Measurements from ENCODE around the gene PLEKHA1. TPM values are rescaled to one million over a fixed set of nuclear protein-coding genes. Genes with fewer than 3 reads are reported as not detected.

Gene PLEKHA1
- polyA plus RNA-seq, 4 donors: 37.4 to 102 (median 96.2) TPM

DNA sequence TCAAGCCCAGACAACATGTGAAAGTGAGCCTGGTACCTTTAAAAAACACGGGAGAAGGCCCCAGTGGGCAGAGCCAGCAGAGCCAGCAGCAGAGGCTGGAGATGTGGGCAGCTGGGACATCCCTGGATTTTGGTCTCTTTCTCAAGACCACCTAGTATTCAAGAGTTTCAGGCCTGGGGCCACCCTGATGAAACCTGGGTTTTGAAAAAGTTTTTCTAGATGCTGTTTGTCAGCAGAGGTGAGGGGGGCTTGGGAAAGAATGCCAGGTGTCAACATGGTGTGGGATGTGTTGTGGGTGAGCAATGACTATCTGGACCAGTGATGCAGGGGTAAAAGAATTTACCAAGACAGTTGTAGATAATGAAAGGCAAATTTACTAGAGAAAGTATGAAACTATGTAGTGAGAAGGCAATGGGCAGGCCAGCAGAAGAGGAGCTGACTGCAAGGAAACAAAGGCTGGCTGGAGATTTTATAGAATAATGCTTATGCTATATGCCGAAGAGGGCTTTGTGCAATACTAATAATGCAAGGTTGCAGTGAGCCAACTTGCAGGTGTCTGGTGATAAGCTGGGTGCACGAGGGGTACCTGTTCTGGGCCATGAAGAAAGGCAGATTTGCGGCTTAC, 28.1 kb upstream of the PLEKHA1 start:
- no peak for DNase-seq (ENCODE audit: low read depth in 4 of 4, low spot score in 3 of 4)

DNA sequence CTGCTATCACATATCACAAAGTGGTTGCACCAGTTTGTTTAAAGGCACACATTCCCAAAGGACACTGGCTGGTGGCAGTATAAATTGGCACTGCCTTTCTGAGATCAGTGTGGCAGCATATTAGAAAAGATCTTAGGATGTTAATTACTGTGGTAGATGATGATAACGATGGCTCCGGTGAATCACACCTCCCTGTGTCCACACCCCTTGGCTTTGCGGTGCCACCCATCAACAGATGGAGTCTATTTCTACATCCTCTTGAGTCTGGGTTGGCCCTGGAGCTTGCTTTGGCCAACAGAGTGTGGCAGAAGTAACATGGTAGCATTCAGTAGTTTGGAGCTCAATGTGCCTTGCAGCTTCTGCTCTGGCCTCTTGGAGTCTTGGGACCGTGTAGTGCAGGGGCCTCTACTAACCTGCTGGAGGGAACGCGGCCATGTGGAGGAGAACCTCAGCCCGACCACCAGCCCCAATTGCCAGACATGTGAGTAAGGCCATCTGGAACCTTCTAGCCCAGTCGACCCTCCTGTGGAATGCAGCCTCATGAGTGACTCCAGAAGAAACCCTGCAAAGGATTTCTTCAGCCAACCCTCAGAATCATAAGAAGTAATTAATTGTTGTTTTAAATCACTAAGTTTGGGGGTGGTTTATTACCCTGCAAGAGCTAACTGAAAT, 27.2 kb upstream of the PLEKHA1 start:
- DNase-seq (ENCODE audit: low read depth in 4 of 4, low spot score in 3 of 4): no peak

DNA sequence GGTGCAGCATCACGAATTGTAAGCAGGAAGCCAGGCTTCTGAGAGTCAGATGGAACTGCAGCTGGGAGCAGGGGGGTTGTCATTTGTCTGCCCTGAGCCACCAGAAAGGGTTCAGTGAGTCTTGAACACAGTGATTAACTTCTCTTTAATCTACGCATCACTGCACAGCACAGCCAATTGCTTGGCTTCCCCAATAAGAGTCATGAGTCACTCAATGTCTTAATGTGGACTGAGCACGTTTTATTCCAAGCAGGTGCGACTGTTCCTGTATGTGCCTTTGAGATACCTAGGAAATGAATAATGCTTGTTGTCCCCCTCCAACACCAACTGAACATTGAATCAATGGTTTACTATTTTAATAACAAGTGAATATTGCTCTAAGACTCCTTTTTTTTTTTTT, 26.0 kb upstream of the PLEKHA1 start:
- DNase-seq (ENCODE audit: low read depth in 4 of 4, low spot score in 3 of 4): peak; percentile 50 to 67 (median 60)

DNA sequence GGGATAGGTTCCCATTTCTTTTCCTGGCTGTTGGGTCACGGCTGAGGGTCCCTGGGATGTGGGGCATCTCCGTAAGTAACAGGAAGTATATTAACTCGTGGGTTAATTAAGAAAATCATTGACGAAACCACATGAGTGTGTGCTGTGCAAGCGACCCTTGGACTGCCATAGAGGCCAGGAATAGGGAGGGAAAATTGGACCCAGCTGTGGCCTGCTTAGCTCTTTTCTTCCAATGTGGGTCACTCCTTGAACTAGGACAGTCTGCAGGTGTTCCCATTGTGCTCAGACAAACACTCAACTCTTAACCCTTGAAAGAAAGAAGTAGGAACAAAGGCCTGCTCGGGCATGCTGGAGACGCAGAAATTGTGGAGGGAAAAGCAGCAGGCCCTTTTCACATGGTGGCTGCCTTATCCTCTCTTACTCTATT, 25.6 kb upstream of the PLEKHA1 start:
- peak in 2 of 4 donors; percentile 55 to 67 for DNase-seq (ENCODE audit: low read depth in 4 of 4, low spot score in 3 of 4)

DNA sequence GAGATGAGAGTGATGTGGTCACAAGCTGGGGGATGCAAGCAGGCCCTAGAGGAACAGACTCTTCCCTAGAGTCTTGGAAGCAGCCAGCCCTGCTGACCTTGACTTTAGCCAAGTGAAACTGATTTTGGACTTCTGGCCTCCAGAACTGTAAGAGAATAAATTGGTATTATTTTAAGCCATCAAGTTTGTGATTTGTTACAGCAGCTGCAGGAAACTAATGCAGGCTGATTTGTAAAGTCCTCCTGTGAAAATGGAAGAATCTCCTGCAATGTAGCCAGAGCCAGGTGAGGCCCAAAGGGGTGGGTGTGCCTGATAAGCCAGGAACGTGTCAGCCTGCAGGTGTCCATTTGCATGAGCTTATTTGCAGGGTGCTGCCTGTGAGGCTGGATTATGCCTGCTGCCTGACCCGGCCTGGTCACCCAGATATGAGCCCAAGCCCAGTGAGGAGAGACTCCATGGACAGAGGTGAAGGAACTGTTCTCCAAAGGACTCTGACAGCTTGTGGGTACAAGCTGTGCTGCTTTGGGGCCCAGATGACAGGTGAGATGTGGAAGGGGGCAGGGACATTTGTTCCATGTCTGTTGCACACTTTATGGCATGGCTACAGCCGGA, 24.6 kb upstream of the PLEKHA1 start:
- no peak for DNase-seq (ENCODE audit: low read depth in 4 of 4, low spot score in 3 of 4)

DNA sequence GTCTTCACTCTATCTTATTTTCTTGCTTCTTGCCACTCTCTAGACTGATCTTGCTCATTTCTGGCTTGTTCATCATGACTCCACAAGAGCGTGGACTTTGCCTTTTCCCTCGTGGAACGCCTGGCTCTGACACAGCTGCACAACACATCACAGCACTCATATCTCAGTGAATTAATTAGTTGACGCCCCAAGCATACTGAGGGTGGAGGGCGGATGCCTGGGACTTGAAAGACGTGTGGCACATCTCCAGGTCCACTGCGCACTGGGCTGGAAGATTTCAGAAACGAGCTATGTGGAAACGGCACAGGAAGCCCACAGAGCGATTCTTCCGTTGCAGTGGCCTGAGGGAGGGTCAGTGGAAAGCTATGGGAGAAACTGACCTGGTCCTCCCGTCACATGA, 23.6 kb upstream of the PLEKHA1 start:
- no peak for DNase-seq (ENCODE audit: low read depth in 4 of 4, low spot score in 3 of 4)

DNA sequence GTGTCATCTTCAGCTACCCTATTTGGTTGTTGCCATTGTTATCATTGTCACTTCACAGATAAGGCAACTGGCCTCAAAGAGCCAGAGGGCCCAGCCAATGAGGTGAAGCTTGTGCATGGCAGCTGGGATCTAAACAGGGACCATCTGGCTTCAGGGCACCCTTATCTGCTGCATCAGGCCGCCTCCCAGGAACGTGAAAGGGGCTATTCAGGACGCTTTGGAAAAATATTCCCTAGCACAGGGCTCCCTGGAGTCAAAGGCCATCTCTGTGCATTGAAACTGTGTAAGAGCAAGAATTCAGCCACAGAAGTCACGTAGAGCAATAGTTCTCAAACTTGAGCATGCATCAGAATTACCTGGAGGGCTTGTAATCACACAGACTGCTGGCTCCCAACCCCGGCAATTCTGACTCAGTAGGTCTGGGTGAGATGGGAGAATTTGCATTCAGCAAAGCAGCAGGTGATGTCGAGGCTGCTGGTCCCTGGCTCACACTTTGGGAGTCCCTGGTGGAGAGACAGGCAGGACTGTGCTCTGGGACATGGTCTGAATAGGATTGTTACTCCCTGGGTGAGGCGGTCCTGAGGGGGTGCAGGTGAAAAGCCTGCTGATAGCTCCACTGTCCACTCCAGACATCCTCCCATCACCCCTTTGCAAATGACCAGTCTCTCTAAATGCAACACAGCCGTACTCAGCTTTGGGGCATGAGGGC, 21.5 kb upstream of the PLEKHA1 start:
- no peak for DNase-seq (ENCODE audit: low read depth in 4 of 4, low spot score in 3 of 4)

DNA sequence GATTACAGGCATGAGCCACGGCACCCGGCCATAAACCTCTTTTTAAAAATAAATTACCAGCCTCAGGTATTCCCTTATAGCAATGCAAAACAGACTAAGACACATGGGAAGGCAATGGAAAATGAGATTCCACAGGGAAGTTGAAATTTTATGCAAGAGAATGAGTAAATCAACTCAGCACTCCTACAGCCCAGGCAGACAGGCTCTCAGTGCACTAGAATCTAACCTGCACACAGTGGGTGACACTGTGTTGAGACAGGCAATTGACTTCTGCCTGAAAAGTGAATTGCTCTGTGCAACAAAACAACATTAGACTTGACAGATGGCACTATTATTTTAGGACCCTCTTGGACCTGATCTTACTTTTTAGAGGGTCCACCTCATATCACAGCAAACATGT, 20.1 kb upstream of the PLEKHA1 start:
- no peak for DNase-seq (ENCODE audit: low read depth in 4 of 4, low spot score in 3 of 4)

DNA sequence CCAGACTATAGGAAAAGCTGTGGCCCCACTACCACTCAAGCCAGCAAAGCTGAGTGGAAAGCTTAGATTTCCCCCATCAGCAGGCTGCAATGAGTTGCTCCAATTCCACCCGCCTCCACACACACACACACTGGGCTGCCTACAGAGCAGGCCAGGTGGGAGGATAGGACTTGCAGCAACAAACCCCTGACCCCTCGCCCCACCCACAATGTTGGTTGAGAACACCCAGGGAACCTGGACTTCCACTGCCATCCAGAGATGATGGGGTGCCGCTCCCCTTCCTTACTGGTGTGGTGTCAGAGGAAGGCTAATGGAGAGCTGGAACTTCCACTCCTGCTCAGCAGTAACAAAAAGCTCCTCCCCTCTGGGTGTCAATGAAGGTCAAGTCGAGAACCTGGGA, 16.8 kb upstream of the PLEKHA1 start:
- no peak for DNase-seq (ENCODE audit: low read depth in 4 of 4, low spot score in 3 of 4)

DNA sequence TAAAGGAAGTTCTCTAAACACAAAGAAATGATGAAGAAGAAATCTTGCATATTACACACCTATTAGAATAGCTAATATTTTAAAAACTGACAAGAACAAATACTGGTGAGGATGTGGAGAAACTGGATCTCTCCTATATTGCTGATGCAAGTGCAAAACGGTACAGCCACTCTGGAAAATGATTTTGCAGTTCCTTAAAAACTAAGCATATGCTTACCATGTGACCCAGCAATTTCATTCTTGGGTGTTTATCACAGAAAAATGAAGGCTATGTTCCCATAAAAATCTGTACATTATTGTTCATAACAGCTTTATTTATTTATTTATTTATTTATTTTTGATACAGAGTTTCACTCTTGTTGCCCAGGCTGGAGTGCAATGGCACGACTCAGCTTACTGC, 14.9 kb upstream of the PLEKHA1 start:
- no peak for DNase-seq (ENCODE audit: low read depth in 4 of 4, low spot score in 3 of 4)

DNA sequence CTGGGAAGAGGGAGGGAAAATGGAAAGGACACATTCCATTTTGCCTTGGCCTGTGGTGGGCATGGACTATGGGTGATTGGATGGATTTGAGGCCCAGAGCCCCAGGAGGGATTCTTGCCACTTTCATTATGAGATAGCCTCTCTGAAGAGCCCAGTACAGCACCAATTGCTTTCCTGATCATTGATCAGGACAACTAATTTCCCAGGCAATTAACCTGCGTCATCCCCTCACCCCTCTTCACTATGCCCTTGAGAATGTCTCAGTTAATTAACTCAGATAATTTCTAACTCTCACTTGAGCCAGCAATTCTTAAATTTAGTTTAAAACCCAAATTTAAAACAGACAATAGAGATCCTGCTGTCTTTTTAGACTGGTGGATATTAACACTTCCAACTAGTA, 13.5 kb upstream of the PLEKHA1 start:
- DNase-seq (ENCODE audit: low read depth in 4 of 4, low spot score in 3 of 4): no peak

DNA sequence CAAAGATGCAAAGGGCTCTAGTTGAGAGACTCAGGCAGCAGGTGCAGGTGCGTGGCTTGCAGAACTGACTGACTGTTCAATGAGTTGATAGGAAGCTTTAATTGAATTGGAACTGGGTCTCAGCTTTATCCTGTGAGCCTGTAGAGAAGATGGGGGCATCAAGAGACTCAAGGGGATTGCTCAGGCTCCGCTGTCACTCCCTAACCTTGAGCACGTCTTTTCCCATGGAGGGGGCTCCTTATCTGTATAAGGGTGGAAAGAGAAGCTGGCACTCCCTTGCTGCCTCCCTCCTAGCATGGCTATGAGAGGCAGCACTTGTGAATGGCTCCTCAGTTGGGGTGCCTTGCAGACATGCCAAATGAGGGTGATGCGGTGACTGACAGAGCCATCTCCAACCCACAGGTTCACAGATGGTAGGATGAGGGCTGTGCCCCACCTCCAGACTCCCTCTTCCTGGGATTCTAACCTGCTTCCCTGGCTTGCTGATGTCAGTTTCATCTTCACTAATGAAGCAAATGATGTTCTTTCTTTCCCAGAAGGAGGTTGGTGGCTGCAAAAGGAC, 12.4 kb upstream of the PLEKHA1 start:
- no peak for DNase-seq (ENCODE audit: low read depth in 4 of 4, low spot score in 3 of 4)

DNA sequence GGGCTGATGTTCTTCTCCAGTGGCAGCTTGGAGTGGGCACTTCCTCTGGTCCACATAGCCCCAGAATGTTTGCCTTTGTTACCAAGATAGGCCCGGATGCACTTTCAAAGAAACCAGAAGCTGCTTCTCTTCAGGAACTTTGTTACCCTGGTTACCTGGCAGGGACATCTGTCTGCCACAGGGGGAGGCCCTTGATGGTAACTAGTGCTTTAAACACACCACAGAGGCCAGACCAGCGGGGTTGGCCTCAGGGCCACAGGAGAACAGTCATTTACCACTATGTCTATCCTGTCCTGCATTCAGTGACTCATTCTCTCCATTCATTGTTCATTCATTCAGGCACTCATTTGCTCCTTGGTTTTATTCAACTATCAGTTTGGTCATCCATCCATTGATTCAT, 11.9 kb upstream of the PLEKHA1 start:
- no peak for DNase-seq (ENCODE audit: low read depth in 4 of 4, low spot score in 3 of 4)

DNA sequence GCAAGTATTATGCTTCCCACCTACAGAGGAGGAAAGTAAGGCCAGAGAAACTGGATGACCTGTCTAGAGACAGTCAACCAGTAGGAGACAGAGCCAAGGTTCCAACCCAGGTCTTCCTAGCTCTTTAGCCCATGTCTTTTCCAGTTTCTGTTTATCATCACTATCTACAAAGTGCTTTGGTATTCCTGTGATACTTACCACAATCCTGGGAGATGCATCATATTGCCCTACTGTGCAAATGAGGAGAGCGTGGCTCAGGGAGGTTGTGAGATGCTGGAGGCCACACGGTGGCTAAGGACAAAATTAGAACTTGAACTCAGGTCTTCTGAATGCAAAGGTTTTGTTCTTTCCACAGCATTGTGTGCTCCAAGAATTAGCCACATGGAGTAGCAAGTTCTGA, 11.2 kb upstream of the PLEKHA1 start:
- no peak for DNase-seq (ENCODE audit: low read depth in 4 of 4, low spot score in 3 of 4)

DNA sequence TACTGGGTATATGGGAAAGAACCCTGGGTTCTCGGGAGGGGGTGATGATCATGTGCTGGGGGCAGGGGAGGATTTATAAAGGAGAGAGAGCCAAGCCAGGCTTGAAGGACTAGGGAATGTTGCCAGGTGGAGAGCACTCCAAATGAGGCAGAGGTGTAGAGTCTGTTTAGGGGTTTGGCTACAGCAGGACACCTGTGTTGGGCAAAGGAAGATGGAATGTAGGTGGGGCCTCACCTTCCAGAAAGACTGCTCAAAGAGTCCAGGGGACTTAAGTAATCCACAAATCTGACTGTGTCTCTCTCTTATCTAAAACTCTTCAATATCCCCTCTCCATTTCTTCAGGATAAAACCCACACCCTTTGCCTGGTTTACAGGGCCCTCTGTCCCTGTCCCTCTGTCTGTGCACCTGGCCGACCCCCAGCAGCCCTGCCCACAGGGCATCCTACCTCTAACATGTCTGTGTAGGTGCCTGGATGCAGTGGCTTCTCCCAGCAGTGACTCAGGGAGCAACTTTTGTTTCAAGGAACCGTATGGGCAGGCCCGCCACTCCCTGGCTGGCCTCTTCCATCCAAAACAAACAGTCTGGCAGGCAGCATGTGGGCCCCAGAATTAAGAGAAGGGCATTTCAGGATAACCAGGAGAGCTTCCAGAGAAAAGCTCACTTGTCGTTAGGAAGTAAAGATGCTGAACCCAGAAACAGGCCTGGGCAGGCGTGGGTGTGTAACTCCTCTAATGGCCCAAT, 10.6 kb upstream of the PLEKHA1 start:
- DNase-seq (ENCODE audit: low read depth in 4 of 4, low spot score in 3 of 4): no peak

DNA sequence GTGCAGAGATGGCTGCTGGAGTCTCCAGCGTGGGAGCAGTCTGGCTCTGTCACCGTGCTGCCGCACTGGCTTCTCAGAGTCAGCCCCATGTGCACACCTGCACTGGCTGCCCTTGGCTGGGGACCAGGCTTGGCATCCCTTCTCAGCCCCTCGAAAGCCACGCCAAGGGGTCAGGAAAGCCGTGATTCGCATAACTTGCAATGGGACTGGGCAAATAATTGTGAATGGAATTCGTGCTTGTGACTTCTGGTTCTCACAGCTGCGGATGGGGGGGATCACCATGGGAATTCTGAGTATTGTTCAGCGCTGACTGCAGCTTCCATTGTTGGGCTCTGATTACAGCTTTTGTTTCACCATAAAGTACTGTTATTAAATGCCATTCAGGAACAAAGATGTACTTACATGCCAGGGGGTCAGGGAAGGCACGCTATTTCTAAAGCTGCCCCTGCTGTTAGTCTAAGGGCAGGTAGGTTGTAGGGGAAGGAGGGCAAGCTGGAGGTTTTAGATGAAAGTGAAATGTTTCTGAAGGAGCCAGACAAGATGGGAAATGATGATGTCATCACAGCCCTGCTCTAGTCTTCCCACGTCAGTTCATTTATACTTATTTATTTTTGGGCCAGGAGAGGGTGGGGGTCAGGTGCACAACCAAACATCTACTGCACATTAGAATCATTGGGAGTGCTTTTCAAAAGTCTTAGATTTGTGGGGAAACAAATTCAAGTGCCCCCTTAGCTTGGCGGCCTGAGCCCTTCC, 5.8 kb upstream of the PLEKHA1 start:
- no peak for DNase-seq (ENCODE audit: low read depth in 4 of 4, low spot score in 3 of 4)

DNA sequence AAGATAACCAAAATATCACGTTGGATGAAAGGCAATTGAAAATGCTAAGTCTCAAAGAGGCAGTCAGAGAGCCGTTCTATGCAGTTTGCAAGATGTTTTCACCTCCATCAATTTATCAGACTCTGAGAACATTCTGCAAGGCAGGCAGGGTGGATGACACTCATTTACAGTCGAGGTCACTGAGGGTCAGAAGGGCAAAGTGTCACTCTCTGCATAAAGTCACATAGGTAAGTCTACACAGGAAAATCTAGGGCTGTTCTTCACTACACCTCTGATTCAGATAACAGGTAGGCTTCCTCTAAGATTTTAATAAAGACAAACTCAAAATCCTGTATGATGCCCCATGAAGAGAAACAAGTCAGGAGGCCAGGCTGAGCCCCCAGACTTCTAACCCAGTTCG, 1.4 kb upstream of the PLEKHA1 start:
- DNase-seq (ENCODE audit: low read depth in 4 of 4, low spot score in 3 of 4): no peak

DNA sequence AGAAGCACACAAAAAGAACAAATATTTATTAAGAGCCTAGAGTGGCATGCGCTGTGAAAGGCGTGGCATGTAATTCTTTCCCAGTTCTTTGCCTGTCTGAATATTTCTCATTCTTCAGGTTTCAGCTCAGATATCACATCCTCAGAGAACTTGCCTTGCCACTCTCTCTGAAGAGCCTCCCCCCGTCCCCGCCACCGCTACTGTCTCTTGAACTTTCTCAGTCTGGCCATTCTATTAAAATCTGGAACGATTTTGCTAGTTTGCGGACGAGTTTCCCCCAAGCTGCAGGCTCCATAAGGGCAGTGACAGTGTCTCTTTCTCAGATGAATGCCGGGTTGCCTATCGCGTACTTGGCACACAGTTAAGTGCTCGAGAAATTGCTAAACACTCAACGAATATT, 787 bp upstream of the PLEKHA1 start:
- peak in 1 of 4 donors; percentile 27 for DNase-seq (ENCODE audit: low read depth in 4 of 4, low spot score in 3 of 4)

DNA sequence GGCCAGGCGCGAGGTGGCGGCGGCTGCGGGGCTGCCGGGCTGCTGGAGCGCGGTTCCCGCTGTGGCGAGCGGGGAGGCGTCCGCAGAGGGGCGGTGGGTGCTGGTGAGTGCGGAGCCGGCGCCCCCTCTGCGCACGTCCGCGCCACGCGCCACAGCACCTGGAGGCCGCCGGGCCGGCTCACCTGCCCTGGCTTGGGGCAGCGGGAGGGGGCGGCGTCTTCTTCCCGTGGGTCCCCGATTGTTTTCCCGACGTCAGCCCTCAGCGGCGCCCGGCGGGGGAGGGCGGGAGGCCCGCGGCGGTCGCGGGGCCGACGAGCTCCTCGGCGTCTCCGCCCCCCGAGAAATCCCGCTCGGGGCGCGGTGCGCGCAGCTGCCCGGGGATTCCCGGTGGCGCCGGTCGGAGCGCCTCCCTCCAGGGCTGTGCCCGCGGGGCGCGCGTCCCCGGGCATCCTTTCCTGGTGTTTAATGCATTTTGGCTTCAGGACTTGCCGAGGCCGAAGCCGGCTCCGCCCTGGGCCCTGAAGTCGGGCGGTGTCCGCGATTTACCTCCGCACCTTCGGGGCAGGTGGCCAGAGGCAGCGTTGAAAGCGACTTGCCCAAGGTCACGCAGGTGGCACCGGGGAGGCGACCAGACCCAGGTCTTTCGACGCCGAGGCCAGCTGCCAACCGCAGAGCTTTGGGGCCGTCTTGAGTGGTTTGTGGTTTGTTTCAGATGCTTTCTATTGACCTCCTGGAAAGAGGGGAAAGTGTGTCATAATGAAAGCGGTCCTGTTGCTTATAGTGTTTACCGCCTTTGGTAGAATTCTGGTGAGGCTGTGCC, 561 bp downstream of the PLEKHA1 start:
- DNase-seq (ENCODE audit: low read depth in 4 of 4, low spot score in 3 of 4): peak; percentile 27 to 31 (median 29)
